Upper lobe of left lung (tissue), 4 donors: ENCODE data around the gene CREB3L4.

ENCODE experiments used
- EP300 ChIP-seq, 4 donors: sonication (generic); formaldehyde crosslinking; IDR thresholded peaks; one replicate each; pipeline ENCODE4 v1.5.1; 2017; ENCODE audit warnings: antibody characterized with exemption in 4 of 4, control low read depth in 2 of 4
- POLR2A ChIP-seq, 4 donors: fragments of 450-650 bp; IDR thresholded peaks; one replicate each; pipeline ENCODE4 v1.5.1; 2016 to 2017; ENCODE audit warnings: antibody characterized with exemption in 4 of 4, mild to moderate bottlenecking in 2 of 4
- POLR2AphosphoS5 ChIP-seq, 2 donors: sonication (generic); formaldehyde crosslinking; IDR thresholded peaks; one replicate each; pipeline ENCODE4 v1.5.1; 2017; ENCODE audit warnings: antibody characterized with exemption in 2 of 2
- TF ChIP-seq, protein P1 (sequence below), 6 experiments: fragments of 450-650 bp in 4 of 6; fragments of 200-600 bp in 2 of 6; sonication (generic) in 2 of 6; IDR thresholded peaks; one replicate each; pipeline ENCODE4 v1.5.1; 2016 to 2019; ENCODE audit warnings: antibody characterized with exemption in 6 of 6

DNA sequence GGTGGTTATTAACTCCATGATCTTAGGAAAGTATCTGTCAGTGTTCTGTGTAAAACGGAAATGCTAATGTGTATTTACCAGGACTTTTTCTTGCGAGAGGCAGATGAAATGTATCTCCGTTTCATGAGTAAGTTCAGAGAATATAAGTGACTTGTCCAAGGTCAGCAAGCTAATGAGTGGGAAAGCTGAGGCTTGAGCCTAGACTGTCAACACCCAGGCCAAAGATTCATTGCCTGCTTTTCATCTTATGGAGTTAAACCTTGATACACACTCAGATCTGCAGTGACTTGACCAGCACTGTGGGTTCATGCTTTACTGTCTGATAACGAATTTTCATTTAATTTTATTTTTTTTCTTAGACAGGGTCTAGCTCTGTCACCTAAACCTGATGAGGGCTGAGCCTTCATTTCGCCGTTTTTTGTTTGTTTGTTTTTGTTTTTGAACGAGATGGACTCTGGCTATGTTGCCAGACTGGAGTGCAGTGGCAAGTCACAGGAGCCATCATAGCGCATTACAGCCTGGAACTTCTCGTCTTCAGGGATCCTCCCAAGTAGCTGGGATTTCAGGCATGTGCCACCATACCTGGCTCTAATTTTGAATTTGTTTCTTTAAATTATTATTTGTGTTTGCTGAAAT lies 10.7 kb downstream of the CREB3L4 start:
- TF ChIP-seq, protein P1, sequence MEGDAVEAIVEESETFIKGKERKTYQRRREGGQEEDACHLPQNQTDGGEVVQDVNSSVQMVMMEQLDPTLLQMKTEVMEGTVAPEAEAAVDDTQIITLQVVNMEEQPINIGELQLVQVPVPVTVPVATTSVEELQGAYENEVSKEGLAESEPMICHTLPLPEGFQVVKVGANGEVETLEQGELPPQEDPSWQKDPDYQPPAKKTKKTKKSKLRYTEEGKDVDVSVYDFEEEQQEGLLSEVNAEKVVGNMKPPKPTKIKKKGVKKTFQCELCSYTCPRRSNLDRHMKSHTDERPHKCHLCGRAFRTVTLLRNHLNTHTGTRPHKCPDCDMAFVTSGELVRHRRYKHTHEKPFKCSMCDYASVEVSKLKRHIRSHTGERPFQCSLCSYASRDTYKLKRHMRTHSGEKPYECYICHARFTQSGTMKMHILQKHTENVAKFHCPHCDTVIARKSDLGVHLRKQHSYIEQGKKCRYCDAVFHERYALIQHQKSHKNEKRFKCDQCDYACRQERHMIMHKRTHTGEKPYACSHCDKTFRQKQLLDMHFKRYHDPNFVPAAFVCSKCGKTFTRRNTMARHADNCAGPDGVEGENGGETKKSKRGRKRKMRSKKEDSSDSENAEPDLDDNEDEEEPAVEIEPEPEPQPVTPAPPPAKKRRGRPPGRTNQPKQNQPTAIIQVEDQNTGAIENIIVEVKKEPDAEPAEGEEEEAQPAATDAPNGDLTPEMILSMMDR (IDR thresholded peaks at IDR 0.05) = no peak
- no peak for TF ChIP-seq POLR2A (IDR thresholded peaks at IDR 0.05)
- no peak for TF ChIP-seq EP300 (IDR thresholded peaks at IDR 0.05)
- TF ChIP-seq POLR2AphosphoS5 (IDR thresholded peaks at IDR 0.05) = no peak
